GM19372 (cell line): ENCODE data around the gene NBAS.
"Not testable (repeated sequence)": the region's sequence is repeated elsewhere in the genome, so short reads cannot be mapped to it uniquely, and the experiment has no call there.

Experiments used
- ATAC-seq: cut with Tn5 transposase; IDR thresholded peaks from one replicate; pipeline ENCODE4 v1.9.1; 2021; ENCODE audit warnings: mild to moderate bottlenecking, low read depth, moderate library complexity; ENCODE audit not compliant: unreplicated experiment

NBAS gene

DNA sequence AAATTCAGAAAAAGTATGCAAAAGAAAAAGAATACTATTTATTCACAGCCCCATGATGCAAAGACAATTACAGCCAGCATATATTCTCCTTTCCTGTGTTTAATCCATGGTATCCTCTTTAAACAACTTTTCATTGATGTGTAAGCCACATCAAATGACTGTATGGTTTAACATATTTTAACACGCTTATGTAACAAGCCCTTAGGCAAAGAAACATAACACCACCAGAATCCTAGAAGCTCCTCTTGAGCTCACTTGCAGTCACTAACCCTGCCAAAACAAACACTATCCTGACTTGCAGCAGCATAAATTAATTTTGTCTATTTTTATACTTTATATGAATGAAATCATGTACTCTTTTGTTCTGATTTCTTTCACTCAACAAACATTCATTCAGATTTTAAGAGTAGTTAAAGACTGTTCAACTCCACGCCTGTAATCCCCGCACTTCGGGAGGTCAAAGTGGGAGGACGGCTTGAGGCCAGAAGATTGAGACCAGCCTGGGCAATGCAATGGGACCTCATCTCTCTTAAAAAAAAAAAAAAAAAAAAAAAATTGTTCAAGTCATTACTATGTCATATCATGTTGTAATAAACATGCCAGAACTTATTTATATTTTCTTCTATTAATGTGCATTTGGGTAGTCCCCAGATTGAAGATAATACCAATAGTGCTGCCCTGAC lies 226.3 kb downstream of the NBAS start:
- ATAC-seq, result no peak

DNA sequence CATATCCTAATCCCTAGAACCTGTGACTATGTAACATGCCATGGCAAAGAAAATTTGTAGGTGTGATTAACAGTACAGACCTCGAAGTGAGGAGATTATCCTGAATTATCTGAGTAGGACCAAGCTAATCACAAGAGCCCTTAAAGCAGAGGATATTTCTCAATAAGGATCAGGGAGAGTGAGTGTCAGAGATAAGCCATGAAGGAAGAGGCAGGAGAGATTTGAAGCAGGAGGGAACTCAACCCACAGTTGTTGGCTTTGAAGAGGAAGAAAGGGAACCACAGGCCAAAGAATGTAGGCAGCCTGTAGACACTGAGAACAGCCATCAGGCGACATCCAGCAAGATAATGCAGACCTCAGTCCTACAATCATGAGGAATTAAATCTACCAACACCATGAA lies 229.3 kb downstream of the NBAS start:
- ATAC-seq, result no peak

DNA sequence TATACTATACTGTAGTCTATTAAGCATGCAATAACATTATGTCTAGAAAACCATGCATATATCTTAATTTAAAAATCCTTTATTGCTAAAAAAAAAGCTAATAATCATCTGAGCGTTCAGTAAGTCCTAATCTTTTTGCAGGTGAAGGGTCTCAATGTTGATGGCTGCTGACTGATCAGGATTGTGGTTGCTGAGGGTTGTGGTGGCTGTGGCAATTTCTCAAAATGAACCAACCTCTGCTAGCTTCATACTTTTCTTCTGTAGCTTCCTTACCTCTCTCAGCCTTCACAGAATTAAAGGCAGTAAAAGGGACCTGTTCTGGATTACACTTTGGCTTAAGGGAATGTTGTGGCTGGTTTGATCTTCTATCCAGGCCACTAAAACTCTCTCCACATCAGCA lies 235.8 kb downstream of the NBAS start:
- no peak for ATAC-seq

DNA sequence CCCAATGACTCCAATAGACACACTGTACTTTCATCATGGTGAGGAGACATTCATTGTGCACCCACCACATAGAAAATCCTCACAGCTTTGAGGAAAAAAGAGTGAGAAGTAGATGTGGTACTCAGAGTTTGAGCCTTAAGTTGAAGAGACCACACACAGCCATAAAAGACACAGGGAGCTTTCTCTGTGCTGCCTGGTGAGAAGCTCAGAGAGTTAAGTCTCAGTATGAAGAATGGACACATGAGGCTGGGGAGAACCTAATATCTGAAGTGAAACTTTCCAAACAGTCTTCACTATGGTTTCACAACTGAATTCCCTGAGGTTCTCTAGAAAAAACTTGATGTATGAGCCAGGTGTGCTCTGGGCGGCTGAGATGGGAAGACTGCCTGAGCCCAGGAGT lies 237.9 kb downstream of the NBAS start:
- no peak for ATAC-seq

DNA sequence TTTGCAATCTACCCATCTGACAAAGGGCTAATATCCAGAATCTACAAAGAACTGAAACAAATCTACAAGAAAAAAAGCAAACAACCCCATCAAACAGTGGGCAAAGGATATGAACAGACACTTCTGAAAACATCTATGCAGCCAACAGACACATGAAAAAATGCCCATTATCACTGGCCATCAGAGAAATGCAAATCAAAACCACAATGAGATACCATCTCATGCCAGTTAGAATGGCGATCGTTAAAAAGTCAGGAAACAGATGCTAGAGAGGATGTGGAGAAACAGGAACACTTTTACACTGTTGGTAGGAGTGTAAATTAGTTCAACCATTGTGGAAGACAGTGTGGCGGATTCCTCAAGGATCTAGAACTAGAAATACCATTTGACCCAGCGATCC lies 239.7 kb downstream of the NBAS start:
- not testable (repeated sequence) for ATAC-seq

DNA sequence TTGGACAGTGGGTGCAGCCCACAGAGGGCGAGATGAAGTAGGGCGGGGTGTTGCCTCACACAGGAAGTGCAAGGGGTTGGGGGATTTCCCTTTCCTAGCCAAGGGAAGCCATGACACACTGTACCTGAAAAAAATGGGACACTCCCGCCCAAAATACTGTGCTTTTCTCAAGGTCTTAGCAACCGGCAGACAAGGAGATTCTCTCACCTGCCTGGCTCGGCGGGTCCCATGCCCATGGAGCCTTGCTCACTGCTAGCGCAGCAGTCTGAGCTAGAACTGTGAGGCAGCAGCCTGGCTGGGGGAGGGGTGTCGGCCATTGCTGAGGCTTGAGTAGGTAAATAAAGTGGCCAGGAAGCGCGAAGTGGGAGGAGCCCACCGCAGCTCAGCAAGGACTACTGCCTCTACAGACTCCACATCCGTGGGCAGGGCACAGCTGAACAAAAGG lies 244.7 kb downstream of the NBAS start:
- no peak for ATAC-seq

DNA sequence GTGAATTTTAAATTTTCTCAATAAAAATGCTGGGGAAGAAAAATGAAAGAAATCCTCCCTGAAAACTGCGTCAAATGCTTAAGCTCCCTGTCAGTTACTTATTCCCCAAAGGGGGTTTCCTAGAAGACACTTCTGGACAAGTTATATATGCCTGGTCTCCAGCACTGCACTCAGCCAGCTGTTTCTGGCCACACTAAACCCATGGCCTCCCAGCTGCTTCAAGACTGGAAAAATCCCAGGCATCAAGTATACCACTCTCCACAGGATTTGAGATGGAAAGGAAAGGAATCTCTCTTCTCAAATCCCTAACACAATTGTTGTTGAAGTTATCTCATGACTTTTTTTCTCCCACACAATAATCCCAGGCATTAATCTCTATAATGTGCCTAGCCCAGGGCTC lies 245.7 kb downstream of the NBAS start:
- no peak for ATAC-seq

DNA sequence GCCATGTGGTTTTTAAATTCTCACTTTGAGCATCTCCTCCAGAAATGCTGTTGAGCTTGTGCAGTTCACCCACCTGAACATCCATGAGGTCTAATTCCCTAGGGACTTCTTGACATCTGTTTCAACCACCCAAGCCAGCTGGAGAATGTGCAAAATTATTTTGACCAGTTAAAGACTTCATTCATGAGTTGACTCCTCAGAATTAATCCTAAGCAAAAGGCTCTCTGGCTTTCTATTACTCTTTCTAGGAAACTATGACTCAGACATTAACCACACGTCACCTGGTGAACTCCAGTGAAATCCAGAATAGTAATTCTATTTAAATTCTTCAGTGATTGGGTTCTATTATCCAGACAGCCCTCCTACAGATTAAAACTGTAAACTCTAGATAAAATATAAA lies 247.5 kb downstream of the NBAS start:
- peak; percentile 60 for ATAC-seq

DNA sequence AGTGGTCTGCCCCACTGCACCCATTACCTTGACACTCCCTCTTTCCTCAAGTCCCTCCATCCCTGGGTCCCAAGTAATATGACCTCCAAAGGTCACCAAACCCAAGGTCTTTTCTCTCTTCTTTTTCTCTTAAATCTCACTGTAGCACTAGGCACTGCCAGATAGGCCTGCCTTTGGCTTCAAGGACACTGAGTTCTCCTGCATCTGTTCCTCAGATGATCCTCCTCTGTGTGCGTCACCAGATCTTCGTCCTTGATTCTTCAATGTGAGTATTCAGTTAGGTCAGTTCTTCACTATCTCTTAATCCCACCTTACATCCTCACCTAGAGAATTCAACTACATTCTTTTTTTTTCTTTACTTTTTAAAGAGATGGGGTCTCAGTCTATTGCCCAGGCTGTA lies 249.2 kb downstream of the NBAS start:
- peak; percentile 2 for ATAC-seq

DNA sequence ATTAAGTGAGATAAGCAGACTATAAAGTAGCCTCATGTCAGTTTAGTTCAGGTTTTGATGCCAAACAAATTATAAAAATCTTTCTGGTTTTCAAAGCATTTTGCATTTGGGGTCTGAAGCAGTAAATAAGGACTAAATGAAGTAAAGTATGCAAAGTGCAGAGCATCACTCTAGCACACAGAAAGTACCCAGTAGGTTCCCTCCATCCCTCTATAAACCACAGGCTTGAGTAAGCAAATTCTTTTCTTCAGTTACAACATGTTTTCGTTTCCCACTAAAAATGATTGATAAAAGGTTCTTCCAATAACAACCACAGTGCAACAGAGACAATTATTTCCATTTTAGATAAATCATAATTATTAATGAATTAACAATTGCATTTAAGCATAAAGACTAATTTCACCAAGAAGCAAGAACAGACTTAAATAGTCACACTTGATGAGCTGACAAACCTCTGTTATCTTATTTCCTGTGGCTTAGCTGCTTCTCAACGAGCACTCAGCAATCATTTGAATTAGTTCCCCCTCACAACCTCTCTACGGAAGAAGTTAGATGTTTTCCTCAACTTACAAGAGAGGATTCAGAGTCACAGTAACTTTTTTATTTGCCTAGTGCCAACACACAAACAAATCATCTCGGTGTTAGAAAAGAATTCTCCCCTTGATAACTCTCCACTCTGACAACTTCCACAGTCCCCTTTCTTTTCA lies 249.8 kb downstream of the NBAS start:
- peak; percentile 45 for ATAC-seq

DNA sequence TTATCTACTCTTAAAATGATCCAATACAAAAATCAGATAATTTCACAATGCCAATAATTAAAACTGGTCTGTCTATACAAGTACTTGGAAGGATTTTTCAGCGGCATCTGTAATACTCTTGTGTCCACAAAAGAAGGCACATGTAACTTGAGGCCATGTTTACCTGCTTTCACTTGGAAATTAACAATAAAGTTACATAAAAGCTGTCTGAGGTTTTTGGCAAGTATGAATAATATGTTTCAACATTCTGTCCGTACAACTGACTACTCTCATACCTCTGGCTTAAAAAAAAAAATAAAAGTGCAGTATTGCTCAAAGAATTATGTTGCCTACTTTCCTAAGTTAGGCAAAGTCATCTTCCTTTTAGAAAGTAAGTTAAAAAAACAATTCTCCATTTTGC lies 253.6 kb downstream of the NBAS start:
- ATAC-seq, result no peak

DNA sequence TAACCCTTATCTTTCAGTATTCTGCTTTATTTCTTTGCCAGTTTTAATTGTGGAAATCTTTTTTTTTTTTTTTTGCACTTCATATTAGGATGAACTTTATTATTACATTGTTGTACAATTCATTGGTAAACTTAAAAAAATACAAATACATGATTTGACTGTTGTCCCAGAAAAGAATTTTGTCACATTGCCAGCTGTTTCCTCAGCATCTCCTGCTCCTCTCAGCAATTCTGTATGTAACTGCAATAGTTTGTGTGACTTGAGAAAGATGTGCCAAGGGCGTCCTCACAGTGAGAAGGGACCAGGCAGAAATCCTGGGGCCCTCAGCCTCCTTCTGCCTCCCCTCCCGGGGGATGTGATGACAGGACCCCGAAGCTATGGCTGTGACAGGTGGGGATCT lies 254.4 kb downstream of the NBAS start:
- ATAC-seq, result no peak

DNA sequence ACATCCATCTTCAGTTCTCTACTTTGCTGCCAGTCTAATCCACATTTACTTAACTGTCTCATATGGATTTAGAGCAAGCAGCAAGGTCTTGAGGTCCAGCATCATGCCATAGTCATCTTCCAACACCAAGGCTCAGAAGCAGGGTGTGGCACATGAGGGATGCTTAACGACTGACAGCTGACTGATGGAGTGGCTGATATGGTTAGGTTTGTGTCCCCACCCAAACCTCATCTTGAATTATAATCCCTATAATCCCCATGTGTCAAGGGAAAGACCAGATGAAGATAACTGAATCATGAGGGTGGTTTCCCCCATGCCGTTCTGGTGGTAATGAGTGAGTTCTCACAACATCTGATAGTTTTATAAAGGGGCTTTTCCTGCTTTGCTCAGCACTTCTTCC lies 257.3 kb downstream of the NBAS start:
- ATAC-seq, result no peak

DNA sequence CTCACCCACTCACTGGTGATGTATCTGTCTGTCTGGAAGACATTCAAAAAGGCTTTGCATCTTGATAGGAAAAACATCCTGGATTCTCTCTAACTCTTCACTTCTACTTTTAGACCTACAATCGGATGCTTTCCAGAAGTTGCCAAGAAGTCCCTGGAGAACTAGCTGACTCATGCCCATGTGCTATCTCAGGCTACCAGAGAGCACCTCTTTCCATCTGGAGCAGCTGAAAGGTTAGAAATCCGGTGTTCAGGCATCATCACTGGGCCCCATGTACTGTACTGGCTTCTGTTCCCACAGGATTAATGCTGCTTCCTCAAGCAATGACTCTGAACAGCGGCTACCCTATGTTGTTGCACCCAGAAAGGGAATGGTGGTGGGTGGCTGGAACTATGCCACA lies 259.0 kb downstream of the NBAS start:
- no peak for ATAC-seq

DNA sequence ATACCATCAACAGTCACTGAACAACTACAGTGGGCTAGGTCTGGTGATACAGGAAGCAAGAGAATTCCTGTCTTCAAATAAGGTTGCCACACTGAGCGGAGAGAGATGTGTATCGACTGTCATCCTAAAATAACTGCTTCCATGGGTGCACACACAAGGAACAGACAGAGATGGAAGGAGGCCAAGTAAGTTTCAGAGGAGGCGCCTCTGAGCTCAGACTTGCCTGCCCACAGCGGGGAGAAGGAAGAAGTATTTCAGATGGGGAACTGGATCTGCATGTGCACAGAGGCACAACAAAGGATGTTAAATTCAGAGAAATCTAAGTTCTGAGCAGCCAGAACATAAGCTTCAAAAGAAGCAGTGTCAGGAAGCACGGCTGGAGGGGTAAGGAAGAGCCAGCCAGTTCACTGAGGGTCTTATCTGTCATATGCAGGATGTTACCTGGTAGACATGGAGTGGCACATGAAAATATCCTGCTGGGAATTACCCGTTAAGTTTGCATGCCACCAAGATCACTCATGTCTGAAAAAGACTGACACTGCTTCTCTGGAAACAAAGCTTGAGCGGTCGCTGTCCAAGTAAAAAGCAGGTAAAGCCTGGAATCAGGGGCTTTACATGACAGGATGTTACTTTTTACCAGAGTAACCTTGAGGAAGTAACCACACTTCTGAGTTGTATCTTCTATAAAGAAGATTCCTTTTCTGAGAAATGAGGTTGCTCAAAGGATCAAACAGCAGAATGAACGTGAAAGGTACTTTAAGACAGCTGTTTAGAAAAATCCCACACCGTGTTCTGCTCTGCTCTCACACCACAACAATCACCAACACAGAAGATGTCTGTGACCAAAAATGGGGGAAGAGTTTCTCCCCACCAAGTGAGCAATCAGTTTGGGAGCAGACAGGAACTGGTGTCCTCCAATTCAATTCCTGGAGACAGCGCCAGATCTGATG lies 260.2 kb downstream of the NBAS start:
- ATAC-seq, result no peak

DNA sequence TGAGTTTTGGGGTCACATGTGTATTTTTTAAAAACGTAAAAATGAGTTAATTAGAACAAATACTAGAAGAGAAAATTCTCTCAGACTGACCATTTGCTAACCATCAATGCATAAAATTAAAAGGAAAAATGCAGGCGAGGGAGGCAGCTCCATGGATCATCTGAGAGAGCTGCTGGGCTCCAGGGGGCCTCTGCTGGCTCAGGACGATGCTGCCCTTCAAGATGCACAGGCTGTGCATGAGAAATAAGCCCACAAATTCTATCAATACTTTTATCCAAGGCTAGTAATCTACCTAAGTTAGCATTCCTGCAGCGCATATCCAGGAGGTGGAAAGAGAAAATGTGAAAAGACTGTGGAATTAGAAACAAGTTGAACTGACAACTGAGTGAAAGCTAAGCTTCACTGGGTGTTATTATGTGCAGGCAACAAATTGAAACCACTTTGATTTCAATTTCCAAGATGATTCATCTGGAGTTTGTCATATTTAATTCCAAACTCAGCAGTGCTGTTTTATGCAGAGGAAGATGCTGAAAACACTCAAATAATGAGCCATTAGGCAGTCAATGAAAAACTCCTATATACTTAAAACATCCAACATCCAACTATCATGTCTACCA lies 261.1 kb downstream of the NBAS start:
- no peak for ATAC-seq

DNA sequence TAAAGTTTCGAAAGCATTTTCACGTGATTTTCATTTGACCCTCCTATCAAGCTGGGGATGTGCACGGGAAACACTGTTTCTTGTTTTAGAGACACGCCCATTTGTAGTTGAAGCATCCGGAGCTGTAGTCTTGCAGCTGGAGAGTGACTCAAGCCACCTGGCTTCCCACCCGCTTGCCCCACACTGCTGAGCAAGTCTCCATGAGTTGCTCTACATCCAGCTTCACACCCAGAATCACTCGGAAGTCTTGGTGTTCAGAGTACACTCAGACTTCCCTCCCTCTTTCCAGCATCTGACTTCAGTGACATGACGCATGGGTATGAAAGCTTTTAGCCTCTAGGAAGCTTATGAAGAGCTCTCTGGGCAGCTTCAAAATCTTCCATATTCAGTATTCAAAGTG lies 262.4 kb downstream of the NBAS start:
- ATAC-seq, result no peak

DNA sequence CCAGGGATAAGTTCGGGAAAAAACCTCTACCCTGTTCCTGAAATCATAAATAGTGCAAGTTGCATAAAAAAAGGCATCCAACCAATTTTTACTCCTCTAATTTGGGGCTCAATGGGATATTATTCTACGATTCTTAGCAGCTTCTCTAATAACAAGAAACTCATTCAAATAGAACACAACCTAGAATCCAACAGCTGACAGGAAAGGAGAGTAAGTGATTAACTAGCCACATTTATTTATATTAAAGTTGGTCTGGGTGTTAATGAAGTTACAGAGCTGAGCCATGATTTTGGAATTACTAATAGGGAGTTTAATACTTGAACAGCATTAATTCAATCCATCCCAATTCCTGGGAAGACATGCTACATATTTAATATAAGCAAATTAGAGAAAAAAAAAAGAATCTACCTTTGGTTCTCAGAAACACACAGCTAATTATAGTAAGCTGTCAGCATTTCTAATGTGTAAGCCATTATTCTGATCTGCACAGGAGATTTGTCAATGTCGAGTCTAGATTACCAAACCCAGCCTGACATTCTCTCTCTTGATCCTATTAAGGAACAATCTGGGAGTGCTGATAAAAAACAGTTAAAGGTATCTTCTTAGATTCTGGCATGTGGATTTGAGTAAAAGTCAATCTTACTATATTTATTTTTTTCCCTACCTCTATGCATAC lies 267.7 kb downstream of the NBAS start:
- peak; percentile 61 for ATAC-seq

DNA sequence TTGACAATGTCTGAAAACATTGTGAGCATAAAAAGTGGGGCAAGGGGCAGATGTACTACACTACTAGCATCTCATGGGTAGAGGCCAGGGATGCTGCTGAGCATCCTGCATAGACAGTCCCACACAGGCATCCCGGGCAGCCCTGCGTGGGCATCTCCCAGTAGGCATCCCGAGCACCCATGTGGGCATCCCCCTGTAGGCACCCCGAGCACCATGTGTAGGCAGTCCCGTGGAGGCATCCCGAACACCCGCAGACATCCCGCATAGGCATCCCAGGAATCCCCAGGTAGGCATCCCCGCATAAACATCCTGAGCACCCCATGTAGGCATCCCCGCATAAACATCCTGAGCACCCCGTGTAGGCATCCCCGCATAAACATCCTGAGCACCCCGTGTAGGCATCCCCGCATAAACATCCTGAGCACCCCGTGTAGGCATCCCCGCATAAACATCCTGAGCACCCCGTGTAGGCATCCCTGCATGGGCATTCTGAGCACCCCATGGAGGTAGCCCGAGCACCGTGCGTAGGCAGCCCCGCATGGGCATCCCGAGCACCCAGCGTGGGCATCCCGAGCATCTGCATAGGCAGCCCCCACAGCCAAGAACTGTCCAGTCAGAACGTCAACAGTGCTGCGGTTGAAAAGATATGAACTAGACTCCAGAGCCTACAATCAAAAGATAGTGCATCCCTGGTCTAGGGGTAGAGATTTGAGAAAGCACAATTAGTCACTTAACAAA lies 273.5 kb downstream of the NBAS start:
- no peak for ATAC-seq

DNA sequence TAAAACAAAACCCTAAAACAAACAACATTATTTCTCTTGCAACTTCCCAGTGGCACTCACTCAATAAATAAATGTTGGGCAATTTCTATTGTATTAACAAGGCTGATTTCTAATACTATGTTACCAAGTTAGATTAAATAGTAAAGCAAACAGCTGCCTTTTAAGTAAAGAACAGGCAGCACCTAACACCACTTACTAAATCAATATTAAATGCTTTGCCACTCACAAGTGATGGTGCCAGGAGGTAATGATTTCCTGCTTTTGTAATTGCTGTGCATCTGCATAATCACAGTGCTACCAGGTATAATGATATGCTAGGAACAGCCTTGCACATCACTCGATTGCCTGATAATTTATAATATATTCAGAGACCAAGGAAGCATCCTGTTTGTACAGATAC lies 276.5 kb downstream of the NBAS start:
- no peak for ATAC-seq
